ENCODE data around the gene UBE2R2. TPM values are rescaled to one million over a fixed set of nuclear protein-coding genes. Genes with fewer than 3 reads are reported as not detected.

The UBE2R2 gene
- polyA plus RNA-seq, 1 donor from 2014 or later, result 45.0 TPM

GRCh38 chr9:33913541-33913940 is 96.6 kb downstream of the UBE2R2 start:
- Histone ChIP-seq H3K27ac (ENCODE audit: low read length) (no peak overlapping the region), H3K9me3 (ENCODE audit: low read length) (no peaks in the 10 kb centered on the region), H3K79me2 (replicated peaks; ENCODE audit: insufficient read depth, low read length) (peaks cover 15% of the 10 kb centered on the region), H3F3A (ENCODE audit: insufficient read depth, low read length, poor library complexity, severe bottlenecking) (no peaks in the 10 kb centered on the region), H3K27me3 (ENCODE audit: insufficient read depth, low read depth, low read length) (no peaks in the 10 kb centered on the region), H3K4me3 (ENCODE audit: low read length) (no peak overlapping the region), H4K20me1 (ENCODE audit: insufficient read depth) (no peaks in the 10 kb centered on the region), H3K9ac (ENCODE audit: low read length) (no peak overlapping the region), H3K9me2 (ENCODE audit: insufficient read depth, low read length) (no peaks in the 10 kb centered on the region), H2AFZ (ENCODE audit: low read depth, low read length) (no peak overlapping the region), H3K4me2 (ENCODE audit: low read length) (no peak overlapping the region), H3K36me3 (ENCODE audit: insufficient read depth, low read length) (peaks cover 11% of the 10 kb centered on the region)
- TF ChIP-seq EZH2 (IDR thresholded peaks at IDR 0.05; ENCODE audit: borderline replicate concordance, insufficient read depth, low read length, poor library complexity, severe bottlenecking), result no peak
- TF ChIP-seq, protein P1, sequence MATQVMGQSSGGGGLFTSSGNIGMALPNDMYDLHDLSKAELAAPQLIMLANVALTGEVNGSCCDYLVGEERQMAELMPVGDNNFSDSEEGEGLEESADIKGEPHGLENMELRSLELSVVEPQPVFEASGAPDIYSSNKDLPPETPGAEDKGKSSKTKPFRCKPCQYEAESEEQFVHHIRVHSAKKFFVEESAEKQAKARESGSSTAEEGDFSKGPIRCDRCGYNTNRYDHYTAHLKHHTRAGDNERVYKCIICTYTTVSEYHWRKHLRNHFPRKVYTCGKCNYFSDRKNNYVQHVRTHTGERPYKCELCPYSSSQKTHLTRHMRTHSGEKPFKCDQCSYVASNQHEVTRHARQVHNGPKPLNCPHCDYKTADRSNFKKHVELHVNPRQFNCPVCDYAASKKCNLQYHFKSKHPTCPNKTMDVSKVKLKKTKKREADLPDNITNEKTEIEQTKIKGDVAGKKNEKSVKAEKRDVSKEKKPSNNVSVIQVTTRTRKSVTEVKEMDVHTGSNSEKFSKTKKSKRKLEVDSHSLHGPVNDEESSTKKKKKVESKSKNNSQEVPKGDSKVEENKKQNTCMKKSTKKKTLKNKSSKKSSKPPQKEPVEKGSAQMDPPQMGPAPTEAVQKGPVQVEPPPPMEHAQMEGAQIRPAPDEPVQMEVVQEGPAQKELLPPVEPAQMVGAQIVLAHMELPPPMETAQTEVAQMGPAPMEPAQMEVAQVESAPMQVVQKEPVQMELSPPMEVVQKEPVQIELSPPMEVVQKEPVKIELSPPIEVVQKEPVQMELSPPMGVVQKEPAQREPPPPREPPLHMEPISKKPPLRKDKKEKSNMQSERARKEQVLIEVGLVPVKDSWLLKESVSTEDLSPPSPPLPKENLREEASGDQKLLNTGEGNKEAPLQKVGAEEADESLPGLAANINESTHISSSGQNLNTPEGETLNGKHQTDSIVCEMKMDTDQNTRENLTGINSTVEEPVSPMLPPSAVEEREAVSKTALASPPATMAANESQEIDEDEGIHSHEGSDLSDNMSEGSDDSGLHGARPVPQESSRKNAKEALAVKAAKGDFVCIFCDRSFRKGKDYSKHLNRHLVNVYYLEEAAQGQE (IDR thresholded peaks at IDR 0.05; ENCODE audit: borderline replicate concordance), result no peak
- TF ChIP-seq EP300 (conservative IDR thresholded peaks at IDR 0.05; ENCODE audit: poor library complexity, severe bottlenecking), result no peak
- no peak for TF ChIP-seq TAF1 (IDR thresholded peaks at IDR 0.05; ENCODE audit: low read depth)
- no peak for TF ChIP-seq MXI1 (conservative IDR thresholded peaks at IDR 0.05; ENCODE audit: poor library complexity, severe bottlenecking)
- no peak for TF ChIP-seq POLR2AphosphoS5 (IDR thresholded peaks at IDR 0.05)
- no peak for TF ChIP-seq RAD21 (conservative IDR thresholded peaks at IDR 0.05)
- no peak for TF ChIP-seq SMC3 (conservative IDR thresholded peaks at IDR 0.05; ENCODE audit: poor library complexity)
- TF ChIP-seq CTCF (IDR thresholded peaks at IDR 0.05; ENCODE audit: poor library complexity, severe bottlenecking), result no peak

DNA sequence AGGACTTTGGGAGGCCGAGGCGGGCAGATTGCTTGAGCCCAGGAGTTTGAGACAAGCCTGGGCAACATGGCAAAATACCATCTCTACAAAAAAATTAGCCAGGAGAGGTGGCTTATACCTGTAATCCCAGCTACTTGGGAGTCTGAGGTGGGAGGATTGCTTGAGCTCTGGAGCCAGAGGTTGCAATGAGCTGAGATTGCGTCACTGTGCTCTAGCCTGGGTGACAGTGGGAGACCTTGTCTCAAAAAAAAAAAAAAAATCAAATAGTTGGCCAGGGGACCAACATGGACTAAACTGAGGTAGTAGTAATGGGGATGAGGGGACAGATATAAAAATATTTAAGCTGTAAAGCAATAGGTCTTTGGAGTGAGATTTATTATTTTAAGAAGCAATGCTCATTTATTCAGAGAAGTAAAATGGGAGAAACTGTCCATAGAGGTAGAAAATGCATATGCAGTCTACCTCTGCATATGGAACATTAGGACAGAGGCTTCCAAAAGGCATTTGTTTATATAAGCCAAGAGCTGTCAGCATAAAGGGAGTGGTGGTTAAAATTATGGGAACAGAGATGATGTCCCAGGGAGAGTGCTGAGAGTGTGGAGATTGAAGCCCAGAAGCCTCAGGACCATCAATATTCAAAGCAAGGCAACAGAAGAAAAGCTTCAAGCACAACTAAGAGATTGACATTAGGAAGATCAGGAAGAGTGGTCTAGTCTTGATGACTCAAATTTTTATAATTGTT is 98.1 kb downstream of the UBE2R2 start:
- peaks cover 15% of the 10 kb centered on the region for H3K79me2 ChIP-seq (replicated peaks; ENCODE audit: insufficient read depth, low read length)
- no peaks in the 10 kb centered on the region for H4K20me1 ChIP-seq (ENCODE audit: insufficient read depth)
- H3K4me2 ChIP-seq (ENCODE audit: low read length), result no peak overlapping the region
- H3K27me3 ChIP-seq (ENCODE audit: insufficient read depth, low read depth, low read length), result no peaks in the 10 kb centered on the region
- no peaks in the 10 kb centered on the region for H3F3A ChIP-seq (ENCODE audit: insufficient read depth, low read length, poor library complexity, severe bottlenecking)
- H3K9me2 ChIP-seq (ENCODE audit: insufficient read depth, low read length), result no peaks in the 10 kb centered on the region
- no peak for TF ChIP-seq EP300 (conservative IDR thresholded peaks at IDR 0.05; ENCODE audit: poor library complexity, severe bottlenecking)
- H3K4me3 ChIP-seq (ENCODE audit: low read length), result no peak overlapping the region
- no peak overlapping the region for H2AFZ ChIP-seq (ENCODE audit: low read depth, low read length)
- no peaks in the 10 kb centered on the region for H3K9me3 ChIP-seq (ENCODE audit: low read length)
- no peak overlapping the region for H3K27ac ChIP-seq (ENCODE audit: low read length)
- H3K9ac ChIP-seq (ENCODE audit: low read length), result no peak overlapping the region
- H3K36me3 ChIP-seq (ENCODE audit: insufficient read depth, low read length), result peaks cover 15% of the 10 kb centered on the region

Data from neural cell (in vitro differentiated cells).